ENCODE measurements around the gene CALU.
A peak's percentile ranks its signal among the peaks of the same experiment; 100 is the strongest.

Gene CALU

DNA sequence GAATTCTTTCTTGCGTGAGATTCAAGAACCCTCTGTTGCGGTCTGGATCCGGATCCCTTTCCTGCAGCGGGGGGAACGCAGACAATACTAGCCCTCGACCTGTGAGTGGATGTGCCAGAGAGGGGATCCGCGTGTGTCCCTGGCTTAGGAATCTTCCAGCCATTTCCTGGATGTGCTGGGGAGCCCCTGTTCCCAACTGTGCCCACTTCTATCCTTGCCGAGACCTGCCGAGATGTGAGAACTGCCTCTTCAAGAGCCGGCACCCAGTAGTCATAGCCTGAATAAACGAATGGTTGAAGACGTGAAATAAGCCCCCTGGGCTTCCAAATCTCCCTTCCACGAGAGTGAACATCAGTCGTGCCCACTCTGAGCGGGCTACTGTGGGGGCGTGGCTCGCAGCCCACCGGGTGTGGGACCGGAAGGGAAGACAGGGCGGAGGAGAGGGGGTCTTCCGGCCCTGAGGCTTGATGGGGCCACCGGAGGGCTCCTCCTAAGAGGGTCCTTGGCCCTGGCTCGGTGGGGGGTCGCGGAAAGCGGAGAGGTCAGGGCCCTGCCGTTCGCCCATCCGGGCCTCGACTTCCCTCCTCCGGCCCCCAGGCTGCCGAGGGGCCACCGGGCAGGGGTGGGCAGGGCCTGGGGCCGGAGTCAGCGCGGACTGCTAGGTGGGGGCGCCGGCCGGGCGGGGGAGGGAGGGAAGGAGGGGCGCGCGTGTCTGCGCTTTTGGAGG lies 51.3 kb downstream of the CALU start:
- no peak for DNase-seq

GRCh38 chr7:128791121-128791971 lies 52.2 kb downstream of the CALU start, which contains the start of gene CCDC136:
TSS of gene CCDC136 (plus strand) at chr7:128791968. CDS start at chr7:128792412, 444 bp downstream.
- DNase-seq = peak; percentile 78

GRCh38 chr7:128791972-128792327 lies 52.8 kb downstream of the CALU start:
- no peak for DNase-seq

GRCh38 chr7:128792471-128793180 lies 53.5 kb downstream of the CALU start:
- no peak for DNase-seq

DNA sequence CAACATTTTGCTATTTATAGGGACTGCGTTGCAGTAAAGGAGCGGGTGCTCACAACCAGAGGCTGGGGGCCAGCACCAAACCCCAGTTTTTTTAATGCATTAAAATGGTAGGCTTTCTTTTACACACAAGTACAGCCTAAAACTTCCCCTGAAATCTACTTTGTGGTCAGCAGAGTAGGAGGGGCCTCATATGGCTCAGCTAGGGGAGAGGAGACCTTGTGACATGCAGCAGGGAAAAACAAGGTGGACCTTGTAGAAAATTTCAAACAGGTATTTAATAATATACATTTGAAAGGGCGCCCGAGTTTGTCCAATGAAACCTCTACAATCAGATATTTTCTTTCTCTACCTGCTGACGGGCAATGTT lies 54.0 kb downstream of the CALU start:
- no peak for DNase-seq

GRCh38 chr7:128794020-128794419 lies 54.9 kb downstream of the CALU start:
- DNase-seq = no peak

DNA sequence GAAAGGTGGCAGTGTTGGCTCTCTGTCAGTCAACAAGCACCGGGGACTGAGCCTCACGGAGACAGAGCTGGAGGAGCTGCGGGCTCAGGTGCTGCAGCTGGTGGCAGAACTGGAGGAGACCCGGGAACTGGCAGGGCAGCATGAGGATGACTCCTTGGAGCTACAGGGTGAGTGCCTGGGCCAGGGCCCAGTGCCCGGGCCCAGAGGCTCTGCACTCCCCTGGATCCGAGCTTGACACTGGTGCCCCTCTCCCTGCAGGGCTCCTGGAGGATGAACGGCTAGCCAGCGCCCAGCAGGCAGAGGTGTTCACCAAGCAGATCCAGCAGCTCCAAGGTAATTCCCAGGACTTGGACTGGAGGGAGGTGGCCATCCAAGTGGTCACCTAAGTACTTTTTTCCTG lies 55.3 kb downstream of the CALU start:
- no peak for DNase-seq

DNA sequence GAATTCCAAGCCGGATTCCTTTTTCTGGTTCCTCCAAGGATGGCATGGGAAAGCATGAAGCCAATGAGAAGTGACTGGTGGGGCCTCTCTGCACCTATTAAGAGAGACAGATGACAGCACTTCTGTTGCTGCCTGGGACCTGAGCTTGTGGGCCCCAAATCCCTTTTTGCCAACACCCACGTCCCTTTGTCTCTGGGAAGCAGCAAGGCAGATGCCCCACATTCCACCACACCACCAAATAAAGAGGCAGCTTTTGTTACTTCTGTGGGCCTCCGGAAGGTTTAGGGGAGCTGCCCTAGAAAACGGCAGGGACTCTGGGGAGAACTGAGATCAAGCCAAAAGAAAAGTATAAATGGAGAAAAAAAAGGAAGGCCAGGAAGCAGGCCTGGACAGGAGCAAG lies 56.0 kb downstream of the CALU start:
- no peak for DNase-seq

DNA sequence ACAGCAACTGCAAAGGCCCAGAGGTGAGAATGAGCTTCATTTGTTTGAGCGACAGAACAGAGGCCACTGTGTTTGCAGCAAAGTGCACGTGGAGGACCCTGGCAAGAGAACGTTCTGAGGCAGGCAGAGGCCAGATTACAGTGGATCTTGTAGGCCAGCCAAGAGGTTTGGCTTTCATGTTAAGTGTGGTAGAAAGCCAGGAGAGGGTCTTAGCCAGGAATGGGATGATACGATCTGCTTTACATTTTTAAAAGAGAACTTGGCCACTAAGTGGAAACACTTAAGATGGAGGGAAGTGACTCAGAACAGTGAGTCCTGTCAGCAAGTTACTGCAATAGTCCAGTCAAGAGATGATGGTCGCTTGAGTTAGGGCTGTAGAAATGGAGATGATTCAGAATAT lies 57.2 kb downstream of the CALU start:
- no peak for DNase-seq

DNA sequence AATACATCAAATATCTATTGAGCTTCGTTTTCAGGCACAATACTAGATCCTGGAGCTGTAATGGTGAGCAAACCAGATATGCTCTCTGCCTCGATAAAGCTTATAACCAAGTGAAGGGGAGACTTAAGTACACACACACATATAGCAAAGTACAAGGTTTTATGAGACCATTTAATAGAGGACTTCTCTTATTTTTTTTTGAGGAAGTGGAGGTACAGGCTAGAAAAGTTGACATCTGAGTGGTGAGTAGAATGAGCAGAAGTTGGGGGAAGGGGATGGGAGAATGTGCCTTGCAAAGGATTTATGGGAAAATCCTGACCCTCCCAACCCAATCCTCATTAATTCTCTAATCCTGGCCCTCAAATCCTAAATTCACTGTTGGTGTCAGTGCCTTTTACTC lies 60.3 kb downstream of the CALU start:
- DNase-seq = no peak

GRCh38 chr7:128800567-128800966 lies 61.4 kb downstream of the CALU start:
- no peak for DNase-seq

DNA sequence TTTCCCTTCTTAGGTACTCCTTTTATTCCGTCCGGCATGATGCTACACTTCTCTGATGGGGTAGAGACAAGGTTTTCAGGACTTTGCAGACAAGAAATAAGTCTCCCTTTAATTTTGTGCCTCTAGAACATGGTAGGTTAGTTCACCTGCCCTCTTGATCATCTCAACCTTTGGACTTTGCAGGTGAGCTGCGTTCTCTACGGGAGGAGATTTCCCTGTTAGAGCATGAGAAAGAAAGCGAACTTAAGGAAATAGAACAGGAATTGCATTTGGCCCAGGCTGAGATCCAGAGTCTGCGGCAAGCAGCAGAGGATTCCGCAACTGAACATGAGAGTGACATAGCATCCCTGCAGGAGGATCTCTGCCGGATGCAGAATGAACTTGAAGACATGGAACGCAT lies 61.8 kb downstream of the CALU start:
- DNase-seq = no peak

DNA sequence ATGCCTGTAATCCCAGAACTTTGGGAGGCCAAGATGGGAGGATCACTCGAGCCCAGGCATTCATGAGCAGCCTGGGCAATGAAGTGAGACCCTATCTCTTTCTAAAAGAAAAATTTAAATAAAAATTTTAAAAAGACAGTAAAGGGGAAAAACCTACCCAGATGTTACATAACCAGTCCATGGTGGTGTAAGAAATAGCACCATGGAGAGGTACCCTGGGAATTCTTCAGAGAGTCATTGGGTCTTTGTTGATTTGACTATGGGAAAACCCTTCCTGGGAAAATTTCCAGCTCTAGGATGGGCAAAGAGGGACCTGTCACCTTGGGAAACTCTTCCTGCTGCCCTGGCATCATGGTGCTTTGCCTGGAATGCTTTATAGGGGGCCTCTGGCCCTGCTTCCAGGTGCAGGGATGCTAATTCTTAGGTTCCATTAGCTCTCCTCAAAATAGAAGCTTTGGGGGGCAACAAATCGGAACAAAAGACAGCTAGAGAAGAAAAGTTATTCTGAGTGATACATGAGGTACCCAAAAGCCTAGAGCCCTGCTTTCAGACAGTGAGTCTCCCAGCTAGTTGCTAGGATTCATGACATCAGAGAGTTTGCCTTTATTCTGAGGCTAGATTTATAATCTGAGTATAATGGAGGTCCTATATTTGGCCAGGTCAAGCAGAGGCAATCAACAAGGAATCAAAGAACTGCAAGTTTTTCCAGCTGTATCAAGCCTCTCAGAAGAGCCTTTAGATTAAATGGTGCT lies 62.7 kb downstream of the CALU start:
- DNase-seq = no peak

GRCh38 chr7:128804484-128804883 lies 65.3 kb downstream of the CALU start:
- no peak for DNase-seq

DNA sequence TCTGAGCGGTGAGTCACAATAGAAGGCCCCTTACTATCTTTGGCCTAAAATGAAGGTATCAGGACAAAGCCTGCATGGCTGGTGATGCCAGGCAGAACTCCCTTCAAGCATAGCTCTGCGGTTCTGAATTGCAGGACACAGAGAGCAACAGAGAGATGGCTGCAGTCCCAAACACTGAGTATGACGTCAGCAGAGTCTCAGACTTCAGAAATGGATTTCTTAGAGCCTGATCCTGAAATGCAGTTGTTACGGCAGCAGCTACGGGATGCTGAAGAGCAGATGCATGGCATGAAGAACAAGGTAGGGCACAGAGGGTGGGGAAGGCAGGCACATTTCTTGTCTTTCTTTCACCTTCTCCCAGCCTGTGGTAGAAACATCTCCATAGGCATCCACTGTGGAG lies 66.1 kb downstream of the CALU start:
- no peak for DNase-seq

GRCh38 chr7:128807191-128807590 lies 68.0 kb downstream of the CALU start:
- no peak for DNase-seq

- DNase-seq = no peak
Observed at GRCh38 chr7:128809363-128809762, 70.2 kb downstream of the CALU start.

DNA sequence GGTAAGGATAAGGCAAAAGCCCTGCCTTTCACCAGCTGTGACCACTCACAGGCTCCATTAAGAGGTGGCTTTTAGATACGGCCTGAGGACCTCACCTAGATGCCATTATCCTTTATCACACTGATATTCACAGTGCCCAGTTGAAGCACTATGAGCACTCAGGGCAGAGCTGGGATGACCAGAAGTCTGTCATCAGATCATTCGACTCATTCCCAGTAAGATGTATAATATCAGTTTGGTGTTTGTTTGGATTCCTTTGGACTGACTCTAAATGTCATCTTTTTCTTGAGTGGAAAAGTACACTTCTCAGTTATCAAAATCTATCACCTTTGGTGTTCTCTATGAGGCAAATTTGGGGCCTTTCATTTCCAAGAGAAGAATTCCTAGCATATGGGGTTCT lies 71.3 kb downstream of the CALU start:
- DNase-seq = no peak

DNA sequence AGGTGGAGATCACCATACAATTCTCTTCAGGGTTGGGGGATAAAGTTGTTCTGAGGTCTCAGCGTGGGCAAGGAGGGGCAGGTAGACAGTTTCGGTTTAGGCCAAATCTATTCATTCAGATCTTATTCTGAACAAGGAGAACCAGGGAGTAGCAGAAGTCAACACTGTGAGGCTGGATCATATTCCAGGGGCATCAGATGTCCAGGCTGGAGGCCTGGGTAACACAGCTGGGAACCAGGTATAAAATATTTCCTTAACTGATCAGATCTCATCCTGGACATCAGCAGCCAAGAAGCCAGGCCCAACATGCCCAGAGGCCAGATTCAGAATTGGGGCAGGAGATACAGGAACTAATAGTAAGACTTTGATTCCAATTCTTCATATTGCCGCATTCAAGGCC lies 71.8 kb downstream of the CALU start:
- no peak for DNase-seq

GRCh38 chr7:128811631-128812430 lies 72.7 kb downstream of the CALU start:
- no peak for DNase-seq

GRCh38 chr7:128812514-128813168 lies 73.5 kb downstream of the CALU start:
- DNase-seq = no peak

GRCh38 chr7:128814499-128814898 lies 75.3 kb downstream of the CALU start:
- no peak for DNase-seq

All from activated gamma-delta T cell (primary cell).